WTC11 (cell line): ENCODE results near the gene PGS1. TPM values are rescaled to one million over a fixed set of nuclear protein-coding genes. Genes with fewer than 3 reads are reported as not detected.

Experiments
- ATAC-seq: fragments of 200-7000 bp; cut with Tn5 transposase; 2 replicates; pipeline ENCODE4 v1.10.0; 2021; ENCODE audit warnings: mild to moderate bottlenecking, moderate library complexity
- CTCF ChIA-PET: fragments of 300-600 bp; sonication (Branson Sonifier 250); formaldehyde crosslinking; loops from one replicate; lab custom pipeline; 2021; ENCODE audit warnings: antibody characterized with exemption; lab: Charles Lee
- POLR2A ChIA-PET: fragments of 350-600 bp; sonication (Branson Sonifier 250); formaldehyde crosslinking; loops from one replicate; lab custom pipeline; 2021; ENCODE audit warnings: antibody characterized with exemption; lab: Charles Lee
- DNase-seq: peaks from one replicate; pipeline ENCODE4 v3.0.0; 2021; ENCODE audit warnings: low spot score
- H3K27ac Mint-ChIP-seq: 2 replicates; pipeline ENCODE4 v1.8.0; 2021; ENCODE audit warnings: mixed read lengths
- H3K27me3 Mint-ChIP-seq: 2 replicates; pipeline ENCODE4 v1.8.0; 2021; ENCODE audit warnings: low read depth, mild to moderate bottlenecking, moderate library complexity, mixed read lengths
- H3K36me3 Mint-ChIP-seq: 2 replicates; pipeline ENCODE4 v1.8.0; 2021; ENCODE audit warnings: mixed read lengths
- H3K4me1 Mint-ChIP-seq: 2 replicates; pipeline ENCODE4 v1.8.0; 2022; ENCODE audit warnings: mixed read lengths
- H3K4me3 Mint-ChIP-seq: 2 replicates; pipeline ENCODE4 v1.8.0; 2021; ENCODE audit warnings: mild to moderate bottlenecking, moderate library complexity, mixed read lengths
- H3K9me3 Mint-ChIP-seq: 2 replicates; pipeline ENCODE4 v1.8.0; 2021; ENCODE audit warnings: mixed read lengths
- ETV6 ChIP-seq: sonication (generic); formaldehyde crosslinking; IDR thresholded peaks from 2 replicates; pipeline ENCODE4 v1.8.1; 2022; ENCODE audit warnings: mild to moderate bottlenecking, missing genetic modification reagents
- IRF2 ChIP-seq: sonication (generic); formaldehyde crosslinking; IDR thresholded peaks from 2 replicates; pipeline ENCODE4 v1.8.0; 2022; ENCODE audit warnings: low read depth, missing genetic modification reagents, borderline replicate concordance
- MYBL2 ChIP-seq: sonication (generic); formaldehyde crosslinking; IDR thresholded peaks from 2 replicates; pipeline ENCODE4 v1.8.1; 2023; ENCODE audit warnings: mild to moderate bottlenecking, moderate library complexity, missing genetic modification reagents
- NFYB ChIP-seq: sonication (generic); formaldehyde crosslinking; conservative IDR thresholded peaks from 2 replicates; pipeline ENCODE4 v1.8.0; 2022; ENCODE audit warnings: low read depth, missing genetic modification reagents
- NR3C1 ChIP-seq: sonication (generic); formaldehyde crosslinking; conservative IDR thresholded peaks from 2 replicates; pipeline ENCODE4 v1.8.1; 2023; ENCODE audit warnings: low read depth, mild to moderate bottlenecking, missing genetic modification reagents
- OVOL2 ChIP-seq: fragments of 250-450 bp; sonication (Bioruptor Pico); IDR thresholded peaks from 2 replicates; pipeline ENCODE4 v1.9.0; 2021; ENCODE audit warnings: mild to moderate bottlenecking, borderline replicate concordance
- PRRX2 ChIP-seq: fragments of 250-450 bp; sonication (Bioruptor Pico); IDR thresholded peaks from 2 replicates; pipeline ENCODE4 v1.8.0; 2021; ENCODE audit warnings: mild to moderate bottlenecking
- RORB ChIP-seq: fragments of 250-450 bp; sonication (Bioruptor Pico); IDR thresholded peaks from 2 replicates; pipeline ENCODE4 v1.9.0; 2021; ENCODE audit warnings: mild to moderate bottlenecking
- ZNF121 ChIP-seq: sonication (generic); formaldehyde crosslinking; IDR thresholded peaks from 2 replicates; pipeline ENCODE4 v1.8.0; 2023; ENCODE audit warnings: missing genetic modification reagents
- ZNF232 ChIP-seq: sonication (generic); formaldehyde crosslinking; IDR thresholded peaks from 2 replicates; pipeline ENCODE4 v1.8.0; 2022; ENCODE audit warnings: mild to moderate bottlenecking, missing genetic modification reagents
- total RNA-seq: library from RNA; stranded (reverse); gene quantifications from 3 replicates; pipeline ENCODE4 v1.2.3, GENCODE V29; 2021
- TF ChIP-seq, protein P1 (sequence below): sonication (generic); formaldehyde crosslinking; IDR thresholded peaks from 2 replicates; pipeline ENCODE4 v1.8.1; 2023; ENCODE audit warnings: mild to moderate bottlenecking, moderate library complexity, missing genetic modification reagents
- TF ChIP-seq, protein P2 (sequence below): sonication (generic); formaldehyde crosslinking; conservative IDR thresholded peaks from 2 replicates; pipeline ENCODE4 v1.8.1; 2022; ENCODE audit warnings: mild to moderate bottlenecking, missing genetic modification reagents
- TF ChIP-seq, protein P3 (sequence below): sonication (generic); formaldehyde crosslinking; IDR thresholded peaks from 2 replicates; pipeline ENCODE4 v1.8.1; 2023; ENCODE audit warnings: mild to moderate bottlenecking, missing genetic modification reagents, moderate library complexity
- TF ChIP-seq, protein P4 (sequence below): sonication (generic); formaldehyde crosslinking; conservative IDR thresholded peaks from 2 replicates; pipeline ENCODE4 v1.8.1; 2023; ENCODE audit warnings: mild to moderate bottlenecking, low read depth, missing genetic modification reagents, moderate library complexity

Gene PGS1
- total RNA-seq, 1 experiment from 2014 or later, result 51.4 TPM

DNA sequence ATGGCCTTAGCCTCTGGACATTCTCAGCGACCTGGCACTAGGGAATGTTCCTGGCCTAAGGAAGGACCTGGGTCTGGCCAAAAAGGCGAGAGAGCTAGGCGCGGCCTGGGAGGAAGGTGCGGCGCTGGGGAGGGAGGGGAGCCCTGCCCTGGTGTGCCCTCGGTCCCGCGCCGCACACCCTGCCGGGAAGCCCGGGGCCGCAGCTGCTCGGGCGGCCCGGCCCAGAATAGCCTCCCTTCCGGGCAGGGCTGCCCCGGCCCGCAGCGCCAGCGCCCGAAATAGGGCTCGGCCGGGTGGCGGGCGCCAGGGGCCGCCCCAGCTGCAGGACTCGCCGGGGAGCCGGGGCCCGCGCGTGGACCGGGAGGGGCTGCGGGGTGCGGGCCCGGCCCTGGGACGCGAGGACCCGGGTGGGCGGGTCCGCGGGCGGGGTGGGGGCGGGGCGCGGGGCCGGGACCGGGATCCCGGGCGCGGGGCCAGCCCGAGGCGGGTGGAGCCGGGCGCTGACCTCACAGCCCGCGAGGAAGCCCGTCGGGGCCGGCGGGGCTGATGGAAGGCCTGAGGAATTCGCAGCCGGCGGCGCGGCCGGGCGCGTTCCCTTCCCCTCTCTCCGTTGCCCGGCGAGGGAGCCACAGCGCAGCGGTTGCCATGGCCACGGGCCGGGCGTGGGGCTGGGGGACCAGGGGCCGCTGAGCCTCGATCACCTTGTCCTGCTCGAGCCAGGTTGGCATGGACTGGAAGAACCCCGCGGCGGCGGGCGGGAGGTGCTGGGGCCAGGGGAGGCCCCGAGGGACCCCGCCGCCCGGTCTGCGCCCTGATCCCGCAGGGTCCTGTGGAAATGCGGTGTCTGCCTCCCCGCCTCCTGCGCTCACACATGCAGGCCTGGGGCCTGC is 36.6 kb upstream of the PGS1 start:
- TF ChIP-seq ZNF121 (CRISPR knock-in tag) (0 out of 2 replicates have a peak, but pooled peaks have one; percentile 37), ETV6 (CRISPR knock-in tag) (peak; percentile 46; the same call in 1 of the 2 replicates), RORB (CRISPR knock-in tag) (no peak)
- TF ChIP-seq, protein P1, sequence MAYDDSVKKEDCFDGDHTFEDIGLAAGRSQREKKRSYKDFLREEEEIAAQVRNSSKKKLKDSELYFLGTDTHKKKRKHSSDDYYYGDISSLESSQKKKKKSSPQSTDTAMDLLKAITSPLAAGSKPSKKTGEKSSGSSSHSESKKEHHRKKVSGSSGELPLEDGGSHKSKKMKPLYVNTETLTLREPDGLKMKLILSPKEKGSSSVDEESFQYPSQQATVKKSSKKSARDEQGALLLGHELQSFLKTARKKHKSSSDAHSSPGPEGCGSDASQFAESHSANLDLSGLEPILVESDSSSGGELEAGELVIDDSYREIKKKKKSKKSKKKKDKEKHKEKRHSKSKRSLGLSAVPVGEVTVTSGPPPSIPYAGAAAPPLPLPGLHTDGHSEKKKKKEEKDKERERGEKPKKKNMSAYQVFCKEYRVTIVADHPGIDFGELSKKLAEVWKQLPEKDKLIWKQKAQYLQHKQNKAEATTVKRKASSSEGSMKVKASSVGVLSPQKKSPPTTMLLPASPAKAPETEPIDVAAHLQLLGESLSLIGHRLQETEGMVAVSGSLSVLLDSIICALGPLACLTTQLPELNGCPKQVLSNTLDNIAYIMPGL (CRISPR knock-in tag), result peak; percentile 66; the same call in 1 of the 2 replicates
- peak overlapping the region; percentile 56 for H3K4me3 Mint-ChIP-seq
- H3K4me1 Mint-ChIP-seq, result peaks cover 25% of the 10 kb centered on the region
- ChIA-PET CTCF (interaction anchor here (1.0 to 5.4 kb wide), 4 partner anchors 19 to 33 kb away, joined by 3 to 39 read pairs (median 10); partner anchors contain the start of gene SOCS3), POLR2A (interaction anchor here (1.1 to 1.3 kb wide), 2 partner anchors 18 to 28 kb away, joined by 3 to 4 read pairs; no protein-coding TSS in a partner anchor)
- ATAC-seq (peak; percentile 57), DNase-seq (peak; percentile 75)
- H3K9me3 Mint-ChIP-seq, result no peaks in the 10 kb centered on the region
- H3K36me3 Mint-ChIP-seq, result no peaks in the 10 kb centered on the region
- H3K27ac Mint-ChIP-seq, result no peak overlapping the region
- H3K27me3 Mint-ChIP-seq, result peaks cover 19% of the 10 kb centered on the region

DNA sequence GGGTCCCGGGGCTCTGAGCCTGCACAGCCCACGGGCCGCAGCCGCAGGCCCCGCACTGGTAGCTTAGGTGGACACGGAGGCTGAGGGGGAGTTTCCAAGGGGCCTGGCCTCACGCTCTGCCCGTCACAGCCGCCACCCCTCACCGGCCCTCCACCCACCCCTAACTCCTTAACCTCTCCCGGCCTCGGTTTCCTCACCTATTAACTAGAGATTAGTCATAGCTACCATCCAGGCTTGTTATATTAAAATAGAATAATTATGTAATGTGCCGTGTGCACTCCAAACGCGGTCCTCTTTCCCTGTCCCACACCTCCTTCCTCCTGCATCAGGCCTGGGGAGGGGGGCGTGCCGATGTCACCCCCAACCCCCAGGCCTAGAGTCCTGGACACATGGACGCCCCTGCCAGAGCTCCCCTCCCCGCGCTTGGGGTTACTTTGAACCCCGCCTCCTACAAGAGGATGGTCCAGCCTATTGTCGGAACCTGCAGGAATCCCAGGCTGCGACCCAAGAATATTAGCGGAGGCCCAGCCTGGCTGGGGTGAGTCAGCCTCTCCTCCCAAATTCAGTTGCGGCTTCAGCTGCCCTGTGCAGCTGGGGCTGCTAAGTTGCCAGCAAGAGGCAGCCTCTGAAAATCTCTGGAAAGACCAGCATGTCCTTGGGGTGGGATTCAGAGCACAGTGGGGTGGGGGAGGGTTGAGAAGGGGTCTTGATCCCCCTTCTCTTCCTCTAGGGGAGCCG is 35.8 kb upstream of the PGS1 start:
- CTCF ChIA-PET, result interaction anchor here (0.6 to 5.4 kb wide), 5 partner anchors 18 to 150 kb away, joined by 3 to 39 read pairs (median 6); partner anchors contain the start of gene SOCS3
- no peak for TF ChIP-seq ZNF232 (CRISPR knock-in tag)
- no peak for TF ChIP-seq IRF2
- TF ChIP-seq, protein P2, sequence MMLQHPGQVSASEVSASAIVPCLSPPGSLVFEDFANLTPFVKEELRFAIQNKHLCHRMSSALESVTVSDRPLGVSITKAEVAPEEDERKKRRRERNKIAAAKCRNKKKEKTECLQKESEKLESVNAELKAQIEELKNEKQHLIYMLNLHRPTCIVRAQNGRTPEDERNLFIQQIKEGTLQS (CRISPR knock-in tag), result no peak
- TF ChIP-seq, protein P3, sequence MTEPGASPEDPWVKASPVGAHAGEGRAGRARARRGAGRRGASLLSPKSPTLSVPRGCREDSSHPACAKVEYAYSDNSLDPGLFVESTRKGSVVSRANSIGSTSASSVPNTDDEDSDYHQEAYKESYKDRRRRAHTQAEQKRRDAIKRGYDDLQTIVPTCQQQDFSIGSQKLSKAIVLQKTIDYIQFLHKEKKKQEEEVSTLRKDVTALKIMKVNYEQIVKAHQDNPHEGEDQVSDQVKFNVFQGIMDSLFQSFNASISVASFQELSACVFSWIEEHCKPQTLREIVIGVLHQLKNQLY, result no peak
- no peak for TF ChIP-seq OVOL2 (CRISPR knock-in tag)
- TF ChIP-seq MYBL2 (CRISPR knock-in tag), result no peak
- TF ChIP-seq NFYB (CRISPR knock-in tag), result no peak
- TF ChIP-seq NR3C1, result no peak
- TF ChIP-seq PRRX2 (CRISPR knock-in tag), result no peak
- TF ChIP-seq, protein P4, sequence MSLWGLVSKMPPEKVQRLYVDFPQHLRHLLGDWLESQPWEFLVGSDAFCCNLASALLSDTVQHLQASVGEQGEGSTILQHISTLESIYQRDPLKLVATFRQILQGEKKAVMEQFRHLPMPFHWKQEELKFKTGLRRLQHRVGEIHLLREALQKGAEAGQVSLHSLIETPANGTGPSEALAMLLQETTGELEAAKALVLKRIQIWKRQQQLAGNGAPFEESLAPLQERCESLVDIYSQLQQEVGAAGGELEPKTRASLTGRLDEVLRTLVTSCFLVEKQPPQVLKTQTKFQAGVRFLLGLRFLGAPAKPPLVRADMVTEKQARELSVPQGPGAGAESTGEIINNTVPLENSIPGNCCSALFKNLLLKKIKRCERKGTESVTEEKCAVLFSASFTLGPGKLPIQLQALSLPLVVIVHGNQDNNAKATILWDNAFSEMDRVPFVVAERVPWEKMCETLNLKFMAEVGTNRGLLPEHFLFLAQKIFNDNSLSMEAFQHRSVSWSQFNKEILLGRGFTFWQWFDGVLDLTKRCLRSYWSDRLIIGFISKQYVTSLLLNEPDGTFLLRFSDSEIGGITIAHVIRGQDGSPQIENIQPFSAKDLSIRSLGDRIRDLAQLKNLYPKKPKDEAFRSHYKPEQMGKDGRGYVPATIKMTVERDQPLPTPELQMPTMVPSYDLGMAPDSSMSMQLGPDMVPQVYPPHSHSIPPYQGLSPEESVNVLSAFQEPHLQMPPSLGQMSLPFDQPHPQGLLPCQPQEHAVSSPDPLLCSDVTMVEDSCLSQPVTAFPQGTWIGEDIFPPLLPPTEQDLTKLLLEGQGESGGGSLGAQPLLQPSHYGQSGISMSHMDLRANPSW (CRISPR knock-in tag), result no peak
- TF ChIP-seq, all 79 proteins: peak for 0
- H3K36me3 Mint-ChIP-seq, result no peaks in the 10 kb centered on the region
- no peaks in the 10 kb centered on the region for H3K9me3 Mint-ChIP-seq
- peaks cover 19% of the 10 kb centered on the region for H3K27me3 Mint-ChIP-seq
- ATAC-seq (peak; percentile 15), DNase-seq (no peak)
- peak overlapping the region; percentile 43 for H3K4me3 Mint-ChIP-seq
- H3K4me1 Mint-ChIP-seq, result peaks cover 22% of the 10 kb centered on the region
- POLR2A ChIA-PET, result interaction anchor here (0.6 to 1.3 kb wide), 2 partner anchors 19 to 29 kb away, joined by 3 read pairs; no protein-coding TSS in a partner anchor
- no peak overlapping the region for H3K27ac Mint-ChIP-seq
